RWPE2 (cell line): ENCODE data around the gene STK16.
A peak's percentile ranks its signal among the peaks of the same experiment; 100 is the strongest.

Experiments
- ATAC-seq: fragments of 200-7000 bp; cut with Tn5 transposase; 3 replicates; pipeline ENCODE4 v1.9.1; 2021; ENCODE audit warnings: low read depth
- DNase-seq: peaks from one replicate; pipeline ENCODE4 v3.0.0-alpha.2; 2020; ENCODE audit warnings: low spot score
- H3K27ac ChIP-seq: fragments of 450-650 bp; 2 replicates; pipeline ENCODE4 v1.5.1; 2017; ENCODE audit warnings: mild to moderate bottlenecking; ENCODE audit not compliant: poor library complexity, severe bottlenecking
- H3K27me3 ChIP-seq: fragments of 250-450 bp; sonication (Bioruptor Pico); 2 replicates; pipeline ENCODE4 v1.5.1; 2021; ENCODE audit warnings: mild to moderate bottlenecking, moderate library complexity; ENCODE audit not compliant: insufficient read depth, poor library complexity, severe bottlenecking
- H3K36me3 ChIP-seq: fragments of 250-450 bp; sonication (Bioruptor Pico); 2 replicates; pipeline ENCODE4 v1.5.1; 2020; ENCODE audit warnings: low read depth, mild to moderate bottlenecking, moderate library complexity
- H3K4me1 ChIP-seq: fragments of 250-450 bp; sonication (Bioruptor Pico); 2 replicates; pipeline ENCODE4 v1.5.1; 2021; ENCODE audit warnings: mild to moderate bottlenecking, moderate library complexity; ENCODE audit not compliant: insufficient read depth, poor library complexity, severe bottlenecking
- H3K4me3 ChIP-seq: fragments of 250-450 bp; sonication (Bioruptor Pico); 2 replicates; pipeline ENCODE4 v1.5.1; 2021; ENCODE audit warnings: mild to moderate bottlenecking, moderate library complexity; ENCODE audit not compliant: severe bottlenecking
- H3K9me3 ChIP-seq: fragments of 250-450 bp; sonication (Bioruptor Pico); 2 replicates; pipeline ENCODE4 v1.5.1; 2021; ENCODE audit warnings: mild to moderate bottlenecking, moderate library complexity; ENCODE audit not compliant: severe bottlenecking
- TF ChIP-seq, protein P1 (sequence below): fragments of 450-650 bp; IDR thresholded peaks from one replicate; pipeline ENCODE4 v1.5.1; 2017; ENCODE audit warnings: mild to moderate bottlenecking, moderate library complexity; ENCODE audit not compliant: poor library complexity, severe bottlenecking

STK16 gene

GRCh38 chr2:219292616-219293015, 47.3 kb downstream of the STK16 start:
- no peak overlapping the region for H3K27ac ChIP-seq
- TF ChIP-seq, protein P1, sequence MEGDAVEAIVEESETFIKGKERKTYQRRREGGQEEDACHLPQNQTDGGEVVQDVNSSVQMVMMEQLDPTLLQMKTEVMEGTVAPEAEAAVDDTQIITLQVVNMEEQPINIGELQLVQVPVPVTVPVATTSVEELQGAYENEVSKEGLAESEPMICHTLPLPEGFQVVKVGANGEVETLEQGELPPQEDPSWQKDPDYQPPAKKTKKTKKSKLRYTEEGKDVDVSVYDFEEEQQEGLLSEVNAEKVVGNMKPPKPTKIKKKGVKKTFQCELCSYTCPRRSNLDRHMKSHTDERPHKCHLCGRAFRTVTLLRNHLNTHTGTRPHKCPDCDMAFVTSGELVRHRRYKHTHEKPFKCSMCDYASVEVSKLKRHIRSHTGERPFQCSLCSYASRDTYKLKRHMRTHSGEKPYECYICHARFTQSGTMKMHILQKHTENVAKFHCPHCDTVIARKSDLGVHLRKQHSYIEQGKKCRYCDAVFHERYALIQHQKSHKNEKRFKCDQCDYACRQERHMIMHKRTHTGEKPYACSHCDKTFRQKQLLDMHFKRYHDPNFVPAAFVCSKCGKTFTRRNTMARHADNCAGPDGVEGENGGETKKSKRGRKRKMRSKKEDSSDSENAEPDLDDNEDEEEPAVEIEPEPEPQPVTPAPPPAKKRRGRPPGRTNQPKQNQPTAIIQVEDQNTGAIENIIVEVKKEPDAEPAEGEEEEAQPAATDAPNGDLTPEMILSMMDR, result no peak
- no peak overlapping the region for H3K4me3 ChIP-seq
- no peaks in the 10 kb centered on the region for H3K36me3 ChIP-seq
- DNase-seq, result no peak
- no peaks in the 10 kb centered on the region for H3K9me3 ChIP-seq
- no peaks in the 10 kb centered on the region for H3K27me3 ChIP-seq
- H3K4me1 ChIP-seq, result peaks cover 13% of the 10 kb centered on the region
- ATAC-seq, result no peak

DNA sequence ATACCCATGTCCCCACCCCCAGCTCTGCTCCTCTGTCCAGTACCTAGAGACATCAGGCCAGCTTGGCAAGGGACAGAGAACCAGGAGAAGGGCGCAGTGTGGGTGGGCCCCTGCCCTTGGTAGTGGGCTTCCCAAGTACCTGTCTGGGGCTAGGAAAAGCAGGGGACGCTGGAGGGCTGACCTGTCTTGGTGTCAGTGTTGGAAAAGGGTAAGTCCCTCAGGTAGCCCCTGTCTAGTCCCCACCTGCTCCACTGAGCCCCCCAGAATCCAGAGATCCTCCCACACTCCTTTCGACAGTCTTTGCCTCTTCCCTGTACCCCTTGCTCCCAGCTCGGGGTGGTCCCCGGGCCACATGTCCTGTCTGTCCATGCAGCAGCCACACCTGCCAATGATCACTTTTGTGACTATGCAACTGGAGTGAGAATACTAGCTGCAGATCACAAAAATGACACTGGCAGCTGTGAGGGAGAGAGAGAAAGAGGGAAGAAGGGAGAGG, 48.5 kb downstream of the STK16 start:
- no peak overlapping the region for H3K27ac ChIP-seq
- no peaks in the 10 kb centered on the region for H3K9me3 ChIP-seq
- TF ChIP-seq, protein P1, result no peak
- ATAC-seq (no peak), DNase-seq (no peak)
- H3K36me3 ChIP-seq, result no peaks in the 10 kb centered on the region
- H3K4me3 ChIP-seq, result no peak overlapping the region
- H3K27me3 ChIP-seq, result no peaks in the 10 kb centered on the region
- H3K4me1 ChIP-seq, result peaks cover 13% of the 10 kb centered on the region

DNA sequence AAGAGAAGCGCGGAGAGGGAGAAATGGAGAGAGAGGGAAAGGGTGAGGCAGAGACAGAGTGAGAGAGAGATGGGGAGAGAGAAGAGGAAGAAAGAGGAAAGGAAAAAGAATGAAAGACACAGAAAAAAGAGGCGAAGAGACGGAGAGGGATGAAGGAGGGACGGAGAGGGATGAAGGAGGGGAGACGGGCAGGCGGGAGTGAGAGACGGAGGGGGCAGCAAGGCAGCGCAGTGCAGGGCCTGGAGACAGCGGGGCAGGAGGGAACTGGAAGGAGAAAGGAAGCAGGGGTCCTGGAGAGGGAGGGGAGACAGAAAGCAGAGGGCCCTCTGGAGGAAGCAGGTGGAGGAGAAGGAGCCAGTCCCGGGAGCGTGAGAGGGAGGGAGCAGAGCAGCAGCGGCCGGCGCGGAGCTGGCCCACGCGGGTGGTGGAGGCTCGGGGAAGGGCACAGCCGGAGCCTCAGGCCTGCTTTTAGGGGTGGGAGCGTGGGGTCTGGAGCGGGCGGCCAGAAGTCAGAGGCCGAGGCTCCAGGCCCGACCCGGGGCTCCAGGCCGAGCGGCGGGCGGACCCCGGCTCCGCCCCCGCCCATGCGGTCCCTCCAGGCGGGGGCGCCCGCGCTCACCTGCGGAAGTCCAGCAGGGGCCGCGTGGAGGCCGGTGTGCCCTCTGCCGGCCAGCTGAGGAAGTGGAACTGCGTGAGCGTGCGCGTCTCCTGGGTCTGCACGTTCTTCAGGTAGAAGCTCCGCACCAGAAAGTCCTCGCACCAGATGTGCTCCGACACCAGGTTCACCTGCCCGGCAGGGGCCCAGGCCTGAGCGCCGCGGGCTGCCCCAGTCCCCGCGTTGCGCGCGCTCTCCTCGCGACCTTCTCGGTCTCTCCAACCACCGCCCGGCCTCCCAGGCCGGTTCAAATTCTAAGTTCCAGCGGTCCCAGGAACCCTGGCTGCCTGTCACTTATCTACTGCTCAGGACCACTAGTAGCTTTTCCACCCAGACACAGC, 49.4 kb downstream of the STK16 start:
- H3K36me3 ChIP-seq, result no peaks in the 10 kb centered on the region
- peak overlapping the region; percentile 20 for H3K4me3 ChIP-seq
- H3K27ac ChIP-seq, result peak overlapping the region; percentile 18
- TF ChIP-seq, protein P1, result peak; percentile 98
- ATAC-seq, result peak; percentile 72
- DNase-seq, result peak; percentile 73
- H3K4me1 ChIP-seq, result peaks cover 8% of the 10 kb centered on the region
- H3K27me3 ChIP-seq, result no peaks in the 10 kb centered on the region
- H3K9me3 ChIP-seq, result no peaks in the 10 kb centered on the region

DNA sequence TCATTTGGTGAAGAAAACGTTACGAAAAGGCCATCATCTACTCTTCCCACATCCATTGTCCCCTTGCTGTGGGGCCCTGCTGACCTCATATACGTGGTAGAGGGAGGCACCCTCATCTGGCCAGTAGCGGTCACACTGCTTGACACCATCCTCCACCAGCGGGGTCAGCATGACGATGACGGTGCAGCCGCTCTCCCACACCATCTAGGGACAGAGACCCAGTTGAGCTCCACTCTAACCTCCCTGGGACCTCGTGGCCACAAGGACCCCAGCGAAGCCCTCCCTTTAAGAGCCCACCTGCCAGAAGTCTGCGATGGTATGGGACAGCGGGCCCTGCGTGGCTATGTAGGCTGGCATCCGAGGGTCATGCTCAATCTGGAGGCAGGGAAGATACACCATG, 50.9 kb downstream of the STK16 start:
- Histone ChIP-seq H3K27ac (no peak overlapping the region), H3K4me1 (no peaks in the 10 kb centered on the region), H3K9me3 (no peaks in the 10 kb centered on the region), H3K36me3 (no peaks in the 10 kb centered on the region), H3K4me3 (no peak overlapping the region), H3K27me3 (no peaks in the 10 kb centered on the region)
- TF ChIP-seq, protein P1, result no peak
- ATAC-seq (no peak), DNase-seq (no peak)
